HepG2 (cell line): Measurements from ENCODE around the gene DNAAF3. TPM values are rescaled to one million over a fixed set of nuclear protein-coding genes. Genes with fewer than 3 reads are reported as not detected.

Source experiments
- ETV6 ChIP-seq: sonication (generic); formaldehyde crosslinking; conservative IDR thresholded peaks from 2 replicates; pipeline ENCODE4 v1.4.0; 2020; ENCODE audit warnings: missing genetic modification reagents
- GPN1 ChIP-seq: sonication (generic); formaldehyde crosslinking; IDR thresholded peaks from 2 replicates; pipeline ENCODE4 v1.5.1; 2020; ENCODE audit warnings: missing genetic modification reagents, borderline replicate concordance
- HHEX ChIP-seq: IDR thresholded peaks from 2 replicates; pipeline ENCODE4 v1.6.1; 2016; ENCODE audit warnings: control low read depth
- LCORL ChIP-seq, 2 experiments: fragments of 450-650 bp in 1 of 2; sonication (generic) in 1 of 2; formaldehyde crosslinking in 1 of 2; IDR thresholded peaks; 2 replicates each; pipeline versions ENCODE4 v1.5.0 to v1.6.1; 2017 to 2020; ENCODE audit warnings: antibody characterized with exemption in 1 of 2, missing genetic modification reagents in 1 of 2
- MBNL3 ChIP-seq: fragments of 250-450 bp; sonication (Bioruptor Pico); conservative IDR thresholded peaks from 2 replicates; pipeline ENCODE4 v1.8.0; 2022; ENCODE audit warnings: mild to moderate bottlenecking, inconsistent platforms
- NFKBIZ ChIP-seq: IDR thresholded peaks from 2 replicates; pipeline ENCODE4 v1.6.1; 2018; ENCODE audit warnings: missing genetic modification reagents, missing compliant biosample characterization
- PHF21A ChIP-seq: sonication (generic); formaldehyde crosslinking; IDR thresholded peaks from 2 replicates; pipeline ENCODE4 v1.5.0; 2020; ENCODE audit warnings: mild to moderate bottlenecking, missing genetic modification reagents
- SAP130 ChIP-seq: IDR thresholded peaks from 2 replicates; pipeline ENCODE4 v1.6.1; 2016; ENCODE audit warnings: low read depth
- SIN3A ChIP-seq: IDR thresholded peaks from 2 replicates; pipeline ENCODE4 v1.6.1; 2011; ENCODE audit warnings: low read depth, mild to moderate bottlenecking, control low read depth, low read length, borderline replicate concordance
- SP1 ChIP-seq, 2 experiments: fragments of 450-650 bp in 1 of 2; sonication (generic) in 1 of 2; formaldehyde crosslinking in 1 of 2; IDR thresholded peaks; 2 replicates each; pipeline versions ENCODE4 v1.4.0 to v1.6.1; 2016 to 2020; ENCODE audit warnings: missing genetic modification reagents in 1 of 2
- TP53 ChIP-seq: sonication (generic); formaldehyde crosslinking; conservative IDR thresholded peaks from 2 replicates; pipeline ENCODE4 v1.4.0; 2020; ENCODE audit warnings: missing genetic modification reagents
- XBP1 ChIP-seq: sonication (generic); formaldehyde crosslinking; IDR thresholded peaks from 2 replicates; pipeline ENCODE4 v1.5.0; 2020; ENCODE audit warnings: missing genetic modification reagents
- ZNF34 ChIP-seq: sonication (generic); formaldehyde crosslinking; IDR thresholded peaks from 2 replicates; pipeline ENCODE4 v1.4.0; 2020; ENCODE audit warnings: mild to moderate bottlenecking, missing genetic modification reagents, borderline replicate concordance
- ZNF367 ChIP-seq: sonication (generic); formaldehyde crosslinking; IDR thresholded peaks from 2 replicates; pipeline ENCODE4 v1.4.0; 2020; ENCODE audit warnings: missing genetic modification reagents, borderline replicate concordance
- ZNF430 ChIP-seq: sonication (generic); formaldehyde crosslinking; IDR thresholded peaks from 2 replicates; pipeline ENCODE4 v1.9.0; 2021; ENCODE audit warnings: mild to moderate bottlenecking, missing genetic modification reagents
- ZNF432 ChIP-seq: sonication (generic); formaldehyde crosslinking; IDR thresholded peaks from 2 replicates; pipeline ENCODE4 v1.5.0; 2020; ENCODE audit warnings: missing genetic modification reagents, mild to moderate bottlenecking, borderline replicate concordance
- ZNF496 ChIP-seq: sonication (generic); formaldehyde crosslinking; IDR thresholded peaks from 2 replicates; pipeline ENCODE4 v1.8.1; 2023; ENCODE audit warnings: mild to moderate bottlenecking, moderate library complexity, missing genetic modification reagents; ENCODE audit not compliant: insufficient replicate concordance
- ZNF7 ChIP-seq: IDR thresholded peaks from 2 replicates; pipeline ENCODE4 v1.6.1; 2016; ENCODE audit warnings: missing biosample characterization, missing genetic modification reagents
- ZNF788 ChIP-seq: sonication (generic); formaldehyde crosslinking; IDR thresholded peaks from 2 replicates; pipeline ENCODE4 v1.5.0; 2020; ENCODE audit warnings: mild to moderate bottlenecking, missing genetic modification reagents, borderline replicate concordance
- ZSCAN20 ChIP-seq: sonication (generic); formaldehyde crosslinking; IDR thresholded peaks from 2 replicates; pipeline ENCODE4 v1.4.0; 2020; ENCODE audit warnings: missing genetic modification reagents, mild to moderate bottlenecking, borderline replicate concordance
- polyA plus RNA-seq, 8 experiments: library from polyadenylated mRNA; depleted of rRNA in 3 of 8; stranded (reverse) in 7 of 8; unstranded in 1 of 8; fragments of >200 nt; fragmentation: Illumina TruSeq in 4 of 8; extraction: Trizol in 4 of 8; gene quantifications; 2 replicates each; pipeline versions ENCODE4 v1.2.1 to v1.2.3, GENCODE V29; 2011 to 2016; ENCODE audit warnings: low read depth in 4 of 8, missing spikeins in 1 of 8, mixed read lengths in 1 of 8; ENCODE audit not compliant: insufficient read depth in 1 of 8
- total RNA-seq, 5 experiments: library from RNA; depleted of rRNA; stranded (reverse); fragments of >200 nt; fragmentation: Illumina TruSeq; extraction: Trizol; gene quantifications; 2 replicates each; pipeline ENCODE4 v1.2.3, GENCODE V29; 2016; ENCODE audit warnings: low read depth in 1 of 5
- TF ChIP-seq, protein P1 (sequence below): sonication (generic); formaldehyde crosslinking; IDR thresholded peaks from 2 replicates; pipeline ENCODE4 v1.8.1; 2023; ENCODE audit warnings: mild to moderate bottlenecking, missing genetic modification reagents, borderline replicate concordance
- TF ChIP-seq, protein P2 (sequence below): sonication (generic); formaldehyde crosslinking; IDR thresholded peaks from 2 replicates; pipeline ENCODE4 v1.5.1; 2020; ENCODE audit warnings: mild to moderate bottlenecking, missing genetic modification reagents, moderate library complexity
- TF ChIP-seq, protein P3 (sequence below), 2 experiments: sonication (generic) in 1 of 2; formaldehyde crosslinking in 1 of 2; IDR thresholded peaks; 2 replicates each; pipeline versions ENCODE4 v1.4.0 to v1.6.1; 2016 to 2020; ENCODE audit warnings: borderline replicate concordance in 1 of 2, low read depth in 1 of 2, mild to moderate bottlenecking in 1 of 2, missing genetic modification reagents in 1 of 2
- TF ChIP-seq, protein P4 (sequence below): IDR thresholded peaks from 2 replicates; pipeline ENCODE4 v1.6.1; 2018; ENCODE audit warnings: missing genetic modification reagents

The DNAAF3 gene
- total and polyA plus RNA-seq, 2 of the 13 experiments (the other 11 are each of a cell fraction or from before 2014, with no cell fraction given) = 0.30 to 0.40 TPM

DNA sequence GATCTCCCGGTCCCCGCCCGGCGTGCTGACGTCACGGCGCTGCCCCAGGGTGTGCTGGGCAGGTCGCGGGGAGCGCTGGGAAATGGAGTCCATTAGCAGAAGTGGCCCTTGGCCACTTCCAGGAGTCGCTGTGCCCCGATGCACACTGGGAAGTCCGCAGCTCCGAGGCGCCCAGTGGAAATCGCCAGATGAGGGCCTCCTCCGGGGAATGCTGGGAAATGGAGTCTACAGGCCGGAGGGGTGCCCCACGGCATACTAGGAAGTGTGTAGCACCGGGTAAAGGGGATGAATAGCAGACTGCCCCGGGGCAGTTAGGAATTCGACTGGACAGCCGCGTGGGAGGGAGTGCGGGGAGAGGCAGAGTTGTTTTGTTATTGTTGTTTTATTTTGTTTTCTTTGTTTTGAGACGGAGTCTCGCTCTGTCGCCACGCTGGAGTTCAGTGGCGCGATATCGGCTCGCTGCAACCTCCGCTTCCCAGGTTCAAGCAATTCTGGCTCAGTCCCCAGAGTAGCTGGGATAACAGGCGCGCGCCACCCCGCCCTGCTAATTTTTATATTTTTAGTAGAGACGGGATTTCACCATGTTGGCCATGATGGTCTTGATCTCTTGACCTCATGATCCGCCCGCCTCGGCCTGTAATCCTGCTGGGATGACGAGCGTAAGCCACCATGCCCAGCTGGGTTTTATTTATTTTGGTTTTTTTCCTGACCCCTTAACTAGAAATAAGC is 48.6 kb downstream of the DNAAF3 start (continued):
- TF ChIP-seq LCORL (IDR thresholded peaks at IDR 0.05) (no peak), LCORL (CRISPR knock-in tag; IDR thresholded peaks at IDR 0.05) (no peak; the same call in 1 of the 2 replicates), SIN3A (peak; percentile 55; the same call in 1 of the 2 replicates), PHF21A (CRISPR knock-in tag) (peak; percentile 65), ETV6 (CRISPR knock-in tag) (no peak), ZNF430 (CRISPR knock-in tag) (no peak), NFKBIZ (no peak), SP1 (IDR thresholded peaks at IDR 0.05) (no peak), SP1 (CRISPR knock-in tag; IDR thresholded peaks at IDR 0.05) (peak; percentile 77), ZNF34 (no peak), ZNF432 (CRISPR knock-in tag) (no peak), ZNF367 (CRISPR knock-in tag) (no peak), ZNF788 (CRISPR knock-in tag) (peak; percentile 38; the same call in 1 of the 2 replicates), ZSCAN20 (CRISPR knock-in tag) (no peak; the same call in 1 of the 2 replicates), SAP130 (peak; percentile 85), ZNF496 (CRISPR knock-in tag) (no peak), HHEX (CRISPR knock-in tag) (no peak), XBP1 (CRISPR knock-in tag) (no peak), GPN1 (CRISPR knock-in tag) (no peak), MBNL3 (CRISPR knock-in tag) (no peak), TP53 (no peak), ZNF7 (CRISPR knock-in tag) (no peak)
- TF ChIP-seq, protein P1, sequence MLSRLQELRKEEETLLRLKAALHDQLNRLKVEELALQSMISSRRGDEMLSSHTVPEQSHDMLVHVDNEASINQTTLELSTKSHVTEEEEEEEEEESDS = no peak
- TF ChIP-seq, protein P2, sequence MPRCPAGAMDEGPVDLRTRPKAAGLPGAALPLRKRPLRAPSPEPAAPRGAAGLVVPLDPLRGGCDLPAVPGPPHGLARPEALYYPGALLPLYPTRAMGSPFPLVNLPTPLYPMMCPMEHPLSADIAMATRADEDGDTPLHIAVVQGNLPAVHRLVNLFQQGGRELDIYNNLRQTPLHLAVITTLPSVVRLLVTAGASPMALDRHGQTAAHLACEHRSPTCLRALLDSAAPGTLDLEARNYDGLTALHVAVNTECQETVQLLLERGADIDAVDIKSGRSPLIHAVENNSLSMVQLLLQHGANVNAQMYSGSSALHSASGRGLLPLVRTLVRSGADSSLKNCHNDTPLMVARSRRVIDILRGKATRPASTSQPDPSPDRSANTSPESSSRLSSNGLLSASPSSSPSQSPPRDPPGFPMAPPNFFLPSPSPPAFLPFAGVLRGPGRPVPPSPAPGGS = no peak
- TF ChIP-seq, protein P3, sequence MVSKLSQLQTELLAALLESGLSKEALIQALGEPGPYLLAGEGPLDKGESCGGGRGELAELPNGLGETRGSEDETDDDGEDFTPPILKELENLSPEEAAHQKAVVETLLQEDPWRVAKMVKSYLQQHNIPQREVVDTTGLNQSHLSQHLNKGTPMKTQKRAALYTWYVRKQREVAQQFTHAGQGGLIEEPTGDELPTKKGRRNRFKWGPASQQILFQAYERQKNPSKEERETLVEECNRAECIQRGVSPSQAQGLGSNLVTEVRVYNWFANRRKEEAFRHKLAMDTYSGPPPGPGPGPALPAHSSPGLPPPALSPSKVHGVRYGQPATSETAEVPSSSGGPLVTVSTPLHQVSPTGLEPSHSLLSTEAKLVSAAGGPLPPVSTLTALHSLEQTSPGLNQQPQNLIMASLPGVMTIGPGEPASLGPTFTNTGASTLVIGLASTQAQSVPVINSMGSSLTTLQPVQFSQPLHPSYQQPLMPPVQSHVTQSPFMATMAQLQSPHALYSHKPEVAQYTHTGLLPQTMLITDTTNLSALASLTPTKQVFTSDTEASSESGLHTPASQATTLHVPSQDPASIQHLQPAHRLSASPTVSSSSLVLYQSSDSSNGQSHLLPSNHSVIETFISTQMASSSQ (IDR thresholded peaks at IDR 0.05; ENCODE audit: low read depth) = no peak
- TF ChIP-seq, protein P3 (CRISPR knock-in tag; IDR thresholded peaks at IDR 0.05; ENCODE audit: borderline replicate concordance) = no peak
- TF ChIP-seq, protein P4, sequence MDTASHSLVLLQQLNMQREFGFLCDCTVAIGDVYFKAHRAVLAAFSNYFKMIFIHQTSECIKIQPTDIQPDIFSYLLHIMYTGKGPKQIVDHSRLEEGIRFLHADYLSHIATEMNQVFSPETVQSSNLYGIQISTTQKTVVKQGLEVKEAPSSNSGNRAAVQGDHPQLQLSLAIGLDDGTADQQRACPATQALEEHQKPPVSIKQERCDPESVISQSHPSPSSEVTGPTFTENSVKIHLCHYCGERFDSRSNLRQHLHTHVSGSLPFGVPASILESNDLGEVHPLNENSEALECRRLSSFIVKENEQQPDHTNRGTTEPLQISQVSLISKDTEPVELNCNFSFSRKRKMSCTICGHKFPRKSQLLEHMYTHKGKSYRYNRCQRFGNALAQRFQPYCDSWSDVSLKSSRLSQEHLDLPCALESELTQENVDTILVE (CRISPR knock-in tag) = peak; percentile 89
